Lung (tissue), 12 donors: Measurements from ENCODE around the gene LHB. TPM values are rescaled to one million over a fixed set of nuclear protein-coding genes. Genes with fewer than 3 reads are reported as not detected.
A peak's percentile ranks its signal among the peaks of the same experiment; 100 is the strongest.

Experiments used
- ATAC-seq: fragments of 200-7000 bp; cut with Tn5 transposase; one replicate; pipeline ENCODE4 v1.9.1; 2020; ENCODE audit warnings: moderate number of reproducible peaks; ENCODE audit not compliant: insufficient read depth, low FRiP score
- DNase-seq, 3 donors: peaks; one replicate each; pipeline ENCODE4 v3.0.0-alpha.2; 2013 to 2017
- H3K27ac ChIP-seq, 2 donors: one replicate each; pipeline ENCODE4 v1.5.1; 2013; ENCODE audit warnings: mild to moderate bottlenecking in 2 of 2, moderate library complexity in 2 of 2, control low read depth in 1 of 2, inconsistent platforms in 1 of 2, low read depth in 1 of 2, low read length in 1 of 2
- H3K27me3 ChIP-seq, 3 donors: one replicate each; pipeline ENCODE4 v1.5.1; 2013; ENCODE audit warnings: low read length in 2 of 3; ENCODE audit not compliant: control insufficient read depth in 3 of 3, insufficient read depth in 3 of 3
- H3K36me3 ChIP-seq, 4 donors: one replicate each; pipeline ENCODE4 v1.5.1; 2013; ENCODE audit warnings: low read length in 4 of 4, mild to moderate bottlenecking in 1 of 4, moderate library complexity in 1 of 4; ENCODE audit not compliant: control insufficient read depth in 4 of 4, insufficient read depth in 4 of 4
- H3K4me1 ChIP-seq, 5 donors: one replicate each; pipeline ENCODE4 v1.5.1; 2013; ENCODE audit warnings: low read length in 5 of 5, mild to moderate bottlenecking in 2 of 5, moderate library complexity in 1 of 5; ENCODE audit not compliant: control insufficient read depth in 5 of 5, insufficient read depth in 5 of 5
- H3K4me3 ChIP-seq: one replicate; pipeline ENCODE4 v1.5.1; 2013; ENCODE audit warnings: mild to moderate bottlenecking, control low read depth, moderate library complexity
- H3K9ac ChIP-seq, 2 donors: one replicate each; pipeline ENCODE4 v1.5.1; 2013; ENCODE audit warnings: low read length in 2 of 2, control low read depth in 1 of 2; ENCODE audit not compliant: insufficient read depth in 1 of 2
- H3K9me3 ChIP-seq, 4 donors: one replicate each; pipeline ENCODE4 v1.5.1; 2013; ENCODE audit warnings: low read length in 3 of 4, mild to moderate bottlenecking in 1 of 4, moderate library complexity in 1 of 4; ENCODE audit not compliant: control insufficient read depth in 4 of 4, insufficient read depth in 3 of 4
- WGBS, 2 donors: extraction: QIAGEN DNeasy Blood & Tissue Kit; methylation state at CpG; one replicate each; pipeline ENCODE4 v1.1.7; 2013; 5-methylcytosine and 5-hydroxymethylcytosine counted together
- polyA plus RNA-seq, 2 donors: library from polyadenylated mRNA; stranded (reverse); fragments of 200-250 nt; gene quantifications; one replicate each; pipeline ENCODE4 v1.2.1, GENCODE V29; 2013
- total RNA-seq, 2 donors: library from RNA; depleted of rRNA in 1 of 2; stranded (reverse); fragments of >200 nt in 1 of 2; gene quantifications; one replicate each; pipeline ENCODE4 v1.2.1, GENCODE V29; 2014 to 2021
- TF ChIP-seq, protein P1 (sequence below): IDR thresholded peaks from 2 replicates; pipeline ENCODE4 v1.5.1; 2012; ENCODE audit warnings: mild to moderate bottlenecking; ENCODE audit errors: control extremely low read depth, extremely low read depth
- donor health status: control.
- donor health status: control.
- donor health status: Bipolar disorder and iron deficiency.
- donor health status: healthy.
- donor health status: DM: yes; HTN: yes; CAD: no.

Gene LHB
- total and polyA plus RNA-seq, 4 donors, result 0.32 to 0.74 (median 0.67) TPM; not detected in 1

DNA sequence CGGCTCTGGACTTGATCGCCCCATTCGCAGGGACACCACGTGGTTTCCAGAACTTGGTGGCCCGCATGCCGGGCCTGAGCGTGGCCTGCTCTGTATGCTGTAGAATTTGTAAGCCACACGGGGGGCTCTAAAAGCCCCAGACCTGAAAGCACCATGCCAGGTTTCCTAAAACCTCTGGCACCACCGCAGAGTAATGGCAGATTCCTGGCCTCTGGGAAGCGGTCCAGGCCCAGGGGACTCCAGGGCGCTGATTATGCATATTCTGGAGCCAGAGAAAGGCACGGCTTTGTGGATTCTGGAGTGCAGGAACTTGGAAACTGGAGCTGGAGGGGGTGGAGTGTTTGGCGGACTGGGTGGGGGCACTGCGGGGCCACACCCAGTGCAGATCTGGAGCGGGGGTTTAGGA is 48.1 kb downstream of the LHB start:
- Histone ChIP-seq H3K9me3 (no peaks in the 10 kb centered on the region), H3K27ac (no peak overlapping the region), H3K4me1 (peaks cover 0 to 21% (median 8%) of the 10 kb centered on the region in 5 donors), H3K27me3 (no peaks in the 10 kb centered on the region), H3K4me3 (no peak overlapping the region), H3K9ac (no peak overlapping the region), H3K36me3 (peaks cover 12 to 53% (median 24%) of the 10 kb centered on the region in 4 donors)
- WGBS, 2 donors, result 88 to 93% methylated on average over 15 of the region's 15 CpGs
- DNase-seq, result no peak
- TF ChIP-seq, protein P1, sequence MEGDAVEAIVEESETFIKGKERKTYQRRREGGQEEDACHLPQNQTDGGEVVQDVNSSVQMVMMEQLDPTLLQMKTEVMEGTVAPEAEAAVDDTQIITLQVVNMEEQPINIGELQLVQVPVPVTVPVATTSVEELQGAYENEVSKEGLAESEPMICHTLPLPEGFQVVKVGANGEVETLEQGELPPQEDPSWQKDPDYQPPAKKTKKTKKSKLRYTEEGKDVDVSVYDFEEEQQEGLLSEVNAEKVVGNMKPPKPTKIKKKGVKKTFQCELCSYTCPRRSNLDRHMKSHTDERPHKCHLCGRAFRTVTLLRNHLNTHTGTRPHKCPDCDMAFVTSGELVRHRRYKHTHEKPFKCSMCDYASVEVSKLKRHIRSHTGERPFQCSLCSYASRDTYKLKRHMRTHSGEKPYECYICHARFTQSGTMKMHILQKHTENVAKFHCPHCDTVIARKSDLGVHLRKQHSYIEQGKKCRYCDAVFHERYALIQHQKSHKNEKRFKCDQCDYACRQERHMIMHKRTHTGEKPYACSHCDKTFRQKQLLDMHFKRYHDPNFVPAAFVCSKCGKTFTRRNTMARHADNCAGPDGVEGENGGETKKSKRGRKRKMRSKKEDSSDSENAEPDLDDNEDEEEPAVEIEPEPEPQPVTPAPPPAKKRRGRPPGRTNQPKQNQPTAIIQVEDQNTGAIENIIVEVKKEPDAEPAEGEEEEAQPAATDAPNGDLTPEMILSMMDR, result no peak
- no peak for ATAC-seq

DNA sequence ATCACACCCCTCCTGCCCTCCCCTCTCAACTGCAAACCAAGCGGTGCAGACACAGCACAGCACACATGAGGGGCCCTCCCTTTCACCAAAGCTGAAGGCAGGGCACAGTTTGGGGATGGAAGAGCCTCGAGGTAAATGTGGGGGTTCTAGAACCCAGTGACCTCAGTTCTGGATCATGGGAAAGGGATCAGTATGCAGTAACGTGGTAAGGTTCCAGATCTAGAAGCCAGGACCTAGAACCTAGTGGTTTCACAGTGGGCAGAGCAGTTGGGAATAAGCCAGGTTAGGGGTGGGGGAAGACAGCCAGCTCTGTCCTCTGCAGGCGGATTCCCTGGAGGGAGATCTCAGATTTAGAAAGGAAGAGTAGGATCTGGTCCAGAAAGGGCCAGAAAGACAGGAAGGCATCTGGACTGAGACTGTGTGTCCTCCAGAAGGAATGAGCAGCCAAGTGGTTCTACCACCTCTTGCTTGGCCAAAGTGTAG is 48.7 kb downstream of the LHB start:
- TF ChIP-seq, protein P1, result no peak
- Histone ChIP-seq H3K4me1 (peaks cover 3 to 27% (median 14%) of the 10 kb centered on the region in 5 donors), H3K9ac (no peak overlapping the region), H3K27me3 (no peaks in the 10 kb centered on the region), H3K27ac (peak overlapping the region in 1 of 2 donors; percentile 55), H3K36me3 (peaks cover 10 to 51% (median 22%) of the 10 kb centered on the region in 4 donors), H3K9me3 (no peaks in the 10 kb centered on the region), H3K4me3 (no peak overlapping the region)
- ATAC-seq (no peak), DNase-seq (no peak)
- WGBS, 2 donors, result 66 to 76% methylated on average over 4 of the region's 4 CpGs

DNA sequence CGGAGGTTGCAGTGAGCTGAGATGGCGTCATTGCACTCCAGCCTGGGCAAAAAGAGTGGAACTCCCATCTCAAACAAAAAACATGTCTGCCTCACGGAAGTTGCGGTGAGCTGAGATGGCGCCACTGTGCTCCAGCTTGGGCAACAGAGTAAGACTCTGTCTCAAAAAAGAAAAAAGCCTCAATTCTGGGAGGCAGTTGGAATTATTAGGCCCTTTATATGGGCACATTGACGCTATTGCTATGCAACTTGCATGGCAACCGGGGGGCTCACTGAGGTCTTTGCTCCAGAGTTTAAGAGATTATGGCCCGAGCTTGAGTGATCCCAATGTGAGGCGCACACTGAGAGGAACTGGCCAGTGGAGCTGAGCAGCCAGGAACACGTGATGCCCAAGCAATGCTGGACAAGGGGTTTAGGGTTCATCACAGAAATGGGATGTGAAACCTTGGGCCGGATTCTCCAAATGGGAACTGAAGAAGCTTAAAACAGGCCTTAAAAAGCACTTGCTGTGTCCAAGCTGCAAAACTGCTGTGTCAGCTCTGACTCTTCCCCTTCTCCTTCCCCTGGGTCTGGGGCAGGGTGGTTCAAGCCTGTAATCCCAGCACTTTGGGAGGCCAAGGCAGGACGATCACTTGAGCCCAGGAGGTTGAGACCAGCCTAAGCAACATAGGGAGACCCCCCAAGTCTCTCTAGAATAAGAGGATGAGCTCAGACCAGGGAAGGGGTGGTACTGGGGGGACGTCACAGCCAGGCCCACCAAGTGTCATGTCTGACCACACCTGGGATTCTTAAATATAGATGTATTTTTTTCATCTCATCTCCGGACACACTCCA is 49.3 kb downstream of the LHB start:
- Histone ChIP-seq H3K27ac (peak overlapping the region in 1 of 2 donors; percentile 79), H3K9ac (no peak overlapping the region), H3K4me3 (no peak overlapping the region), H3K27me3 (no peaks in the 10 kb centered on the region), H3K9me3 (no peaks in the 10 kb centered on the region), H3K36me3 (peaks cover 5 to 51% (median 21%) of the 10 kb centered on the region in 4 donors), H3K4me1 (peaks cover 5 to 30% (median 16%) of the 10 kb centered on the region in 5 donors)
- DNase-seq, result peak in 2 of 3 donors; percentile 29 to 39
- TF ChIP-seq, protein P1, result no peak
- 60 to 71% methylated on average over 14 of the region's 14 CpGs for WGBS, 2 donors
- ATAC-seq, result no peak
